ENCODE data around the gene MMP25.

GRCh38 chr16:3058139-3059030, 12.0 kb downstream of the MMP25 start:
- TF ChIP-seq CTCF (IDR thresholded peaks at IDR 0.05; ENCODE audit: insufficient read depth, low read depth, low read length) (no peak), EZH2 (IDR thresholded peaks at IDR 0.05; ENCODE audit: insufficient read depth, low read length) (peak; percentile 55)
